Measurements from ENCODE around the gene CHST4.

The CHST4 gene

GRCh38 chr16:71482569-71482968 is 43.7 kb upstream of the CHST4 start:
- TF ChIP-seq CTCF (conservative IDR thresholded peaks at IDR 0.05; ENCODE audit: low read depth, low read length), result no peak

GRCh38 chr16:71484006-71484893 is 42.0 kb upstream of the CHST4 start:
- Histone ChIP-seq H3K4me2 (peak overlapping the region; percentile 72), H3K79me2 (ENCODE audit: insufficient read depth, low read depth) (no peaks in the 10 kb centered on the region), H3K4me3 (IDR thresholded peaks at IDR 0.05; ENCODE audit: insufficient read depth, low read depth, low read length) (no peak overlapping the region), H3K27ac (peak overlapping the region; percentile 73), H3K36me3 (ENCODE audit: insufficient read depth) (no peaks in the 10 kb centered on the region), H3K27me3 (ENCODE audit: insufficient read depth, low read depth) (no peaks in the 10 kb centered on the region), H2AFZ (ENCODE audit: low read depth) (peak overlapping the region; percentile 93), H3K9ac (peak overlapping the region; percentile 65), H3K4me1 (ENCODE audit: low read depth, poor library complexity, severe bottlenecking) (peaks cover 7% of the 10 kb centered on the region), H4K20me1 (ENCODE audit: insufficient read depth) (no peaks in the 10 kb centered on the region)
- TF ChIP-seq CTCF (conservative IDR thresholded peaks at IDR 0.05; ENCODE audit: low read depth, low read length), result no peak

More at GRCh38 chr16:71482569-71482968, 43.7 kb upstream of the CHST4 start:
- H3K27me3 ChIP-seq (ENCODE audit: insufficient read depth, low read depth), result no peaks in the 10 kb centered on the region
- no peak overlapping the region for H3K27ac ChIP-seq
- H3K4me3 ChIP-seq (IDR thresholded peaks at IDR 0.05; ENCODE audit: insufficient read depth, low read depth, low read length), result no peak overlapping the region
- H4K20me1 ChIP-seq (ENCODE audit: insufficient read depth), result no peaks in the 10 kb centered on the region
- H3K4me2 ChIP-seq, result no peak overlapping the region
- no peaks in the 10 kb centered on the region for H3K36me3 ChIP-seq (ENCODE audit: insufficient read depth)
- no peak overlapping the region for H3K9ac ChIP-seq
- peaks cover 7% of the 10 kb centered on the region for H3K4me1 ChIP-seq (ENCODE audit: low read depth, poor library complexity, severe bottlenecking)
- H3K79me2 ChIP-seq (ENCODE audit: insufficient read depth, low read depth), result no peaks in the 10 kb centered on the region
- no peak overlapping the region for H2AFZ ChIP-seq (ENCODE audit: low read depth)

- Histone ChIP-seq H4K20me1 (ENCODE audit: insufficient read depth) (no peaks in the 10 kb centered on the region), H2AFZ (ENCODE audit: low read depth) (no peak within 1 kb of the TSS), H3K4me1 (ENCODE audit: low read depth, poor library complexity, severe bottlenecking) (peaks cover 3% of the 10 kb centered on the region), H3K27me3 (ENCODE audit: insufficient read depth, low read depth) (no peaks in the 10 kb centered on the region), H3K4me3 (IDR thresholded peaks at IDR 0.05; ENCODE audit: insufficient read depth, low read depth, low read length) (no peak within 1 kb of the TSS), H3K4me2 (no peak within 1 kb of the TSS), H3K9ac (no peak within 1 kb of the TSS), H3K27ac (no peak within 1 kb of the TSS), H3K36me3 (ENCODE audit: insufficient read depth) (no peaks in the 10 kb centered on the region), H3K79me2 (ENCODE audit: insufficient read depth, low read depth) (no peaks in the 10 kb centered on the region)
- no peak for TF ChIP-seq CTCF (conservative IDR thresholded peaks at IDR 0.05; ENCODE audit: low read depth, low read length)
Observed at GRCh38 chr16:71489122-71489521, 37.1 kb upstream of the CHST4 start, which contains the start of gene ZNF19. ZNF19 (minus strand) TSS chr16:71489324; CDS start chr16:71482114, 7,210 bp downstream.

- no peak overlapping the region for H3K4me2 ChIP-seq
- no peaks in the 10 kb centered on the region for H3K36me3 ChIP-seq (ENCODE audit: insufficient read depth)
- H3K4me3 ChIP-seq (IDR thresholded peaks at IDR 0.05; ENCODE audit: insufficient read depth, low read depth, low read length), result no peak overlapping the region
- H2AFZ ChIP-seq (ENCODE audit: low read depth), result no peak overlapping the region
- H3K27me3 ChIP-seq (ENCODE audit: insufficient read depth, low read depth), result no peaks in the 10 kb centered on the region
- H3K27ac ChIP-seq, result no peak overlapping the region
- no peak for TF ChIP-seq CTCF (conservative IDR thresholded peaks at IDR 0.05; ENCODE audit: low read depth, low read length)
- H3K9ac ChIP-seq, result no peak overlapping the region
- no peaks in the 10 kb centered on the region for H3K4me1 ChIP-seq (ENCODE audit: low read depth, poor library complexity, severe bottlenecking)
- H3K79me2 ChIP-seq (ENCODE audit: insufficient read depth, low read depth), result no peaks in the 10 kb centered on the region
- H4K20me1 ChIP-seq (ENCODE audit: insufficient read depth), result no peaks in the 10 kb centered on the region
Observed at GRCh38 chr16:71490361-71490760, 35.9 kb upstream of the CHST4 start.
